KMS-11 (cell line): ENCODE results near the gene TTK.

Experiments
- H2AFZ ChIP-seq: fragments of 200-600 bp; sonication (generic); 2 replicates; pipeline ENCODE4 v1.6.1; 2016; ENCODE audit warnings: antibody characterized with exemption, mixed run types, low read depth
- H3K27ac ChIP-seq: fragments of 200-600 bp; sonication (generic); 2 replicates; pipeline ENCODE4 v1.6.1; 2016; ENCODE audit warnings: mild to moderate bottlenecking, mixed run types
- H3K27me3 ChIP-seq: fragments of 200-600 bp; sonication (generic); 2 replicates; pipeline ENCODE4 v1.6.1; 2017; ENCODE audit warnings: mild to moderate bottlenecking, low read depth, mixed run types, moderate library complexity; ENCODE audit not compliant: insufficient read depth
- H3K36me3 ChIP-seq: fragments of 200-600 bp; sonication (generic); 2 replicates; pipeline ENCODE4 v1.6.1; 2017; ENCODE audit warnings: mild to moderate bottlenecking, mixed run types; ENCODE audit not compliant: insufficient read depth
- H3K4me1 ChIP-seq: fragments of 200-600 bp; sonication (generic); 2 replicates; pipeline ENCODE4 v1.6.1; 2016; ENCODE audit warnings: mild to moderate bottlenecking, low read depth, mixed run types; ENCODE audit not compliant: poor library complexity, severe bottlenecking
- H3K4me2 ChIP-seq: fragments of 200-600 bp; sonication (generic); 2 replicates; pipeline ENCODE4 v1.7.0; 2016; ENCODE audit warnings: mild to moderate bottlenecking, mixed run types
- H3K4me3 ChIP-seq: fragments of 200-600 bp; sonication (generic); IDR thresholded peaks from 2 replicates; pipeline ENCODE4 v1.6.1; 2017; ENCODE audit warnings: low read depth, low read length, mixed read lengths; ENCODE audit not compliant: insufficient read depth
- H3K79me2 ChIP-seq: fragments of 200-600 bp; sonication (generic); 2 replicates; pipeline ENCODE4 v1.6.1; 2016; ENCODE audit warnings: low read depth, mixed run types; ENCODE audit not compliant: insufficient read depth
- H3K9ac ChIP-seq: fragments of 200-600 bp; sonication (generic); 2 replicates; pipeline ENCODE4 v1.6.1; 2016; ENCODE audit warnings: mild to moderate bottlenecking, mixed run types
- H4K20me1 ChIP-seq: fragments of 200-600 bp; sonication (generic); 2 replicates; pipeline ENCODE4 v1.6.1; 2016; ENCODE audit warnings: mild to moderate bottlenecking, mixed run types; ENCODE audit not compliant: insufficient read depth
- TF ChIP-seq, protein P1 (sequence below): fragments of 200-600 bp; sonication (generic); conservative IDR thresholded peaks from 2 replicates; pipeline ENCODE4 v1.6.1; 2017; ENCODE audit warnings: low read depth, mild to moderate bottlenecking, antibody characterized with exemption, low read length, moderate library complexity, mixed read lengths

Gene TTK

DNA sequence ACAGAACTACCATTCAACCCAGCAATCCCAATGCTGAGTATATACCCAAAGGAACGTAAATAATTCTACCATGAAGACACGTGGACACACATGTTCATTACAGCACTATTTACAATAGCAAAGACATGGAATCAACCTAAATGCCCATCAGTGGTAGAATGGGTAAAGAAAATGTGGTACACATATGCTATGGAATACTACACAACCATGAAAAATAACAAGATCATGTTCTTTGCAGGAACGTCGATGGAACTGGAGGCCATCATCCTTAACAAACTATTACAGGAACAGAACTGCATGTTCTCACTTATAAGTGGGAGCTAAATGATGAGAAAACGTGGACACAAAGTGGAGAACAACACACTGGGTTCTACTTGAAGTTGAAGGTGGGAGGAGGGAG, 34.7 kb upstream of the TTK start:
- no peak overlapping the region for H3K27ac ChIP-seq
- TF ChIP-seq, protein P1, sequence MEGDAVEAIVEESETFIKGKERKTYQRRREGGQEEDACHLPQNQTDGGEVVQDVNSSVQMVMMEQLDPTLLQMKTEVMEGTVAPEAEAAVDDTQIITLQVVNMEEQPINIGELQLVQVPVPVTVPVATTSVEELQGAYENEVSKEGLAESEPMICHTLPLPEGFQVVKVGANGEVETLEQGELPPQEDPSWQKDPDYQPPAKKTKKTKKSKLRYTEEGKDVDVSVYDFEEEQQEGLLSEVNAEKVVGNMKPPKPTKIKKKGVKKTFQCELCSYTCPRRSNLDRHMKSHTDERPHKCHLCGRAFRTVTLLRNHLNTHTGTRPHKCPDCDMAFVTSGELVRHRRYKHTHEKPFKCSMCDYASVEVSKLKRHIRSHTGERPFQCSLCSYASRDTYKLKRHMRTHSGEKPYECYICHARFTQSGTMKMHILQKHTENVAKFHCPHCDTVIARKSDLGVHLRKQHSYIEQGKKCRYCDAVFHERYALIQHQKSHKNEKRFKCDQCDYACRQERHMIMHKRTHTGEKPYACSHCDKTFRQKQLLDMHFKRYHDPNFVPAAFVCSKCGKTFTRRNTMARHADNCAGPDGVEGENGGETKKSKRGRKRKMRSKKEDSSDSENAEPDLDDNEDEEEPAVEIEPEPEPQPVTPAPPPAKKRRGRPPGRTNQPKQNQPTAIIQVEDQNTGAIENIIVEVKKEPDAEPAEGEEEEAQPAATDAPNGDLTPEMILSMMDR, result no peak
- no peak overlapping the region for H3K9ac ChIP-seq
- no peak overlapping the region for H3K4me2 ChIP-seq
- no peaks in the 10 kb centered on the region for H3K36me3 ChIP-seq
- no peak overlapping the region for H3K4me3 ChIP-seq
- H3K4me1 ChIP-seq, result no peaks in the 10 kb centered on the region
- no peak overlapping the region for H2AFZ ChIP-seq
- no peaks in the 10 kb centered on the region for H3K27me3 ChIP-seq
- H3K79me2 ChIP-seq, result no peaks in the 10 kb centered on the region
- no peaks in the 10 kb centered on the region for H4K20me1 ChIP-seq

DNA sequence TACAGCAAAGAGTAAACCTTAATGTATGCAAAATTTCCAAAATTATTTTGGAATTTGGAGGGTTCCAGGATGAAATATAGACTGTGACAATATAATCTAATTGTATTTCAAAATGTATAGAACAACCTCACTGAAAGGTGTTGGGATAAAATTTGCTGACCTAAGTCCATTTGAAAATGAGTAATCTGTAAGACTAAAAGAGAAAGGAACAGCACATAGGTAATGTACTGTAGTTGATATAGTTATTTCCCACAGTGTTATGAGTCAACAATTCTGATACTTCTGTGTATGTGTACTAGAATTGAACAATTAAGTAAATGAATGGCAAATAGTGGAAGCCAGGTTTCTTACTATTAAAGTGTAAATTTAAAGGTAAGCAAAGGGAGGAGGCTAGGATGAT, 33.3 kb upstream of the TTK start:
- Histone ChIP-seq H3K4me3 (no peak overlapping the region), H3K4me2 (no peak overlapping the region), H3K4me1 (no peaks in the 10 kb centered on the region), H3K79me2 (no peaks in the 10 kb centered on the region), H3K27me3 (no peaks in the 10 kb centered on the region), H3K9ac (no peak overlapping the region), H2AFZ (no peak overlapping the region), H3K36me3 (no peaks in the 10 kb centered on the region), H4K20me1 (no peaks in the 10 kb centered on the region), H3K27ac (no peak overlapping the region)
- TF ChIP-seq, protein P1, result no peak

DNA sequence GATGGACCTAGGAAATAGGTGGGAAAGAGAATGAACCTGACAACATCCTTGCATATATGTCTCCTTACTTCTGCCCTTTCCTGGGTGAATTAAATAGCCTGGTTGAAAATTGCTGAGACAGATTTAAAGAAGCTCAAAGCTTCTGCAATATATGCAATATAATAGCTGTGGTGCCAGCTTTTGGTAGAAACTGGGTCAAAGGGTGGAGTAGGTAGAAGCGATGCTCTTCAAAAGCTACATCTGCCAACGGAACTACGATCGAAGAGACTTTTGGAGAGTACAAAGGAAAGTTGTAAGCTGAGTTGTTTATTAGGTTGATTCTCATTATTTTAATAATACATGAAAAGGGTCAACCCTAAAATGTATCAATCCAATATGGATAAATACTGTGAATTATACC, 22.8 kb upstream of the TTK start:
- no peaks in the 10 kb centered on the region for H4K20me1 ChIP-seq
- H3K4me3 ChIP-seq, result no peak overlapping the region
- H2AFZ ChIP-seq, result no peak overlapping the region
- no peaks in the 10 kb centered on the region for H3K79me2 ChIP-seq
- no peak overlapping the region for H3K4me2 ChIP-seq
- TF ChIP-seq, protein P1, result no peak
- no peaks in the 10 kb centered on the region for H3K27me3 ChIP-seq
- H3K4me1 ChIP-seq, result no peaks in the 10 kb centered on the region
- H3K9ac ChIP-seq, result no peak overlapping the region
- no peak overlapping the region for H3K27ac ChIP-seq
- H3K36me3 ChIP-seq, result no peaks in the 10 kb centered on the region

DNA sequence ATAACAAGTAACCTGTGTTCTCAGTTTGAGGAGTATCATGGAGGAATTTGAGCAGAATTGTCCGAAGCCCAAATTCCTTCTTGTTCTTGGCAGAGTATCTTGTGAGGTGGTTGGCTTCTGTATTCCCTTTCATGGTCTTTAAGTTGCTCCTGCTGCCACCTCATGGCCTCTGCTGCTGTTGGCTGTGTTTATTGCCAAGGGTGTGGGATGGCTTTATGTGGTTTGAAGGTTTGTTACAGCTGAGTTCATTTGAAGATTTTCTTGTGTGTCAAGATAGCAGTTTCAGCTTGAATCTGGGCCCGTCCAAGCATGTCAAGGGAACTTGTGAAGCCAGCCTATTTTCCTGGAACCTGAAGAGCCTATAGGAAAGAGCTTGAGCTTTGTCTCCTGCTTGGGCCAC, 20.2 kb upstream of the TTK start:
- no peaks in the 10 kb centered on the region for H4K20me1 ChIP-seq
- H2AFZ ChIP-seq, result no peak overlapping the region
- H3K27me3 ChIP-seq, result no peaks in the 10 kb centered on the region
- H3K9ac ChIP-seq, result no peak overlapping the region
- TF ChIP-seq, protein P1, result no peak
- no peak overlapping the region for H3K27ac ChIP-seq
- H3K4me2 ChIP-seq, result no peak overlapping the region
- H3K4me1 ChIP-seq, result no peaks in the 10 kb centered on the region
- H3K36me3 ChIP-seq, result no peaks in the 10 kb centered on the region
- no peaks in the 10 kb centered on the region for H3K79me2 ChIP-seq
- no peak overlapping the region for H3K4me3 ChIP-seq

DNA sequence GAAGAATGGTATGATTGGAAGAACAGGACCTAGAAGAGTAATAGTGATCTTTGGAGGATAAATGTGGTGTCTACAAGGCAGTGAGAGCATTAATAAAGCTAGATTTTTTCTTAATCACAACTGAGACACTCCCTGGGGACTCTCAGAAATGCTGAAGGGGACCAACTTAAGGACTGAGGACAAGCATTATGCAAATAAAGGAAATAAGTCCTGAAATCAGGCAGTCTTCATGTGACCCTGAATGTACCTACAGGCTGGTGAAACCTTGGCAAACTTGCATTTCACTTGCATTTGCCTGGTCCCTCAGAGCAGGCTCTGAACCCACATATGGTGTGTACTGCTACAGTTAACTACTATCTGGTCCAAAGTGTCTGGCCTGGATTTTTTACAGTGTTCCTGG, 19.3 kb upstream of the TTK start:
- no peaks in the 10 kb centered on the region for H3K27me3 ChIP-seq
- H3K4me1 ChIP-seq, result no peaks in the 10 kb centered on the region
- no peaks in the 10 kb centered on the region for H4K20me1 ChIP-seq
- no peak overlapping the region for H3K4me2 ChIP-seq
- no peak overlapping the region for H3K4me3 ChIP-seq
- no peaks in the 10 kb centered on the region for H3K36me3 ChIP-seq
- no peak overlapping the region for H3K27ac ChIP-seq
- TF ChIP-seq, protein P1, result no peak
- H3K9ac ChIP-seq, result no peak overlapping the region
- no peaks in the 10 kb centered on the region for H3K79me2 ChIP-seq
- no peak overlapping the region for H2AFZ ChIP-seq
